ENCODE results near the gene GFRA1.

DNA sequence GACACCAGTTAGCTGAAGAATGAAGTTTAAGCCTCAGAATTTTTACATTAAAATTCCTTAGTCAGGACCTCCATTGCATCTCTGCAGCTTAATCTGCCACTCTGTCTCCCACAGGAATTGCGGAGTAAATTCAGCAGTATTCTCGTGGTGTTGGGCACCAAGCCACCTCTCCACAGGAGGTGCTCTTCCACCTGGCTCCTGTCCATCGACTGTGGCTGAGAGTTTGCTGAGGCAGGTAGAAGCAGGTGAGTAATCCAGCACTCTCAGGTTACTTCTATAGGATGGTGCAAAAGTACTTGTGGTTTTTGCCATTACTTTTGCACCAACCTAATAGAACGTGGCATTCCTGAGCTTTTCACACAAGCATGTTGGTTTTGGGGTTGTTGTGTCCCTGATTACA lies 134.1 kb downstream of the GFRA1 start:
- TF ChIP-seq RXRA (IDR thresholded peaks at IDR 0.05; ENCODE audit: borderline replicate concordance, low read depth) = no peak
- TF ChIP-seq, protein P1, sequence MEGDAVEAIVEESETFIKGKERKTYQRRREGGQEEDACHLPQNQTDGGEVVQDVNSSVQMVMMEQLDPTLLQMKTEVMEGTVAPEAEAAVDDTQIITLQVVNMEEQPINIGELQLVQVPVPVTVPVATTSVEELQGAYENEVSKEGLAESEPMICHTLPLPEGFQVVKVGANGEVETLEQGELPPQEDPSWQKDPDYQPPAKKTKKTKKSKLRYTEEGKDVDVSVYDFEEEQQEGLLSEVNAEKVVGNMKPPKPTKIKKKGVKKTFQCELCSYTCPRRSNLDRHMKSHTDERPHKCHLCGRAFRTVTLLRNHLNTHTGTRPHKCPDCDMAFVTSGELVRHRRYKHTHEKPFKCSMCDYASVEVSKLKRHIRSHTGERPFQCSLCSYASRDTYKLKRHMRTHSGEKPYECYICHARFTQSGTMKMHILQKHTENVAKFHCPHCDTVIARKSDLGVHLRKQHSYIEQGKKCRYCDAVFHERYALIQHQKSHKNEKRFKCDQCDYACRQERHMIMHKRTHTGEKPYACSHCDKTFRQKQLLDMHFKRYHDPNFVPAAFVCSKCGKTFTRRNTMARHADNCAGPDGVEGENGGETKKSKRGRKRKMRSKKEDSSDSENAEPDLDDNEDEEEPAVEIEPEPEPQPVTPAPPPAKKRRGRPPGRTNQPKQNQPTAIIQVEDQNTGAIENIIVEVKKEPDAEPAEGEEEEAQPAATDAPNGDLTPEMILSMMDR (IDR thresholded peaks at IDR 0.05) = no peak
- no peak for TF ChIP-seq ELF1 (IDR thresholded peaks at IDR 0.05)
- no peak for TF ChIP-seq RAD21 (IDR thresholded peaks at IDR 0.05; ENCODE audit: low read length)
- TF ChIP-seq TAF1 (IDR thresholded peaks at IDR 0.05; ENCODE audit: borderline replicate concordance, low read depth, low read length) = no peak
- no peak for TF ChIP-seq GATA2 (CRISPR knock-in tag; IDR thresholded peaks at IDR 0.05)
- no peak for TF ChIP-seq YY1 (IDR thresholded peaks at IDR 0.05; ENCODE audit: low read depth)
- TF ChIP-seq, protein P2, sequence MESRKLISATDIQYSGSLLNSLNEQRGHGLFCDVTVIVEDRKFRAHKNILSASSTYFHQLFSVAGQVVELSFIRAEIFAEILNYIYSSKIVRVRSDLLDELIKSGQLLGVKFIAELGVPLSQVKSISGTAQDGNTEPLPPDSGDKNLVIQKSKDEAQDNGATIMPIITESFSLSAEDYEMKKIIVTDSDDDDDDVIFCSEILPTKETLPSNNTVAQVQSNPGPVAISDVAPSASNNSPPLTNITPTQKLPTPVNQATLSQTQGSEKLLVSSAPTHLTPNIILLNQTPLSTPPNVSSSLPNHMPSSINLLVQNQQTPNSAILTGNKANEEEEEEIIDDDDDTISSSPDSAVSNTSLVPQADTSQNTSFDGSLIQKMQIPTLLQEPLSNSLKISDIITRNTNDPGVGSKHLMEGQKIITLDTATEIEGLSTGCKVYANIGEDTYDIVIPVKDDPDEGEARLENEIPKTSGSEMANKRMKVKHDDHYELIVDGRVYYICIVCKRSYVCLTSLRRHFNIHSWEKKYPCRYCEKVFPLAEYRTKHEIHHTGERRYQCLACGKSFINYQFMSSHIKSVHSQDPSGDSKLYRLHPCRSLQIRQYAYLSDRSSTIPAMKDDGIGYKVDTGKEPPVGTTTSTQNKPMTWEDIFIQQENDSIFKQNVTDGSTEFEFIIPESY (IDR thresholded peaks at IDR 0.05; ENCODE audit: borderline replicate concordance, low read depth) = no peak
- TF ChIP-seq RFX5 (IDR thresholded peaks at IDR 0.05; ENCODE audit: low read length) = no peak
- no peak for TF ChIP-seq NFIC (IDR thresholded peaks at IDR 0.05; ENCODE audit: borderline replicate concordance)
- TF ChIP-seq, protein P3, sequence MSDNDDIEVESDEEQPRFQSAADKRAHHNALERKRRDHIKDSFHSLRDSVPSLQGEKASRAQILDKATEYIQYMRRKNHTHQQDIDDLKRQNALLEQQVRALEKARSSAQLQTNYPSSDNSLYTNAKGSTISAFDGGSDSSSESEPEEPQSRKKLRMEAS (IDR thresholded peaks at IDR 0.05; ENCODE audit: low read depth) = no peak
- no peak for TF ChIP-seq EP300 (IDR thresholded peaks at IDR 0.05; ENCODE audit: borderline replicate concordance in 1 of 2, low read depth in 1 of 2, low read length in 1 of 2)
- no peak for TF ChIP-seq GABPA (IDR thresholded peaks at IDR 0.05; ENCODE audit: low read depth)

All from SK-N-SH (cell line).